Activated CD4-positive, alpha-beta memory T cell treated with anti-CD3 and anti-CD28 coated beads, Interleukin-2, amount 10 ng/mL, durations not matched to agents 7 days and 5 days (primary cell): ENCODE results near the gene KLHL6. TPM values are rescaled to one million over a fixed set of nuclear protein-coding genes. Genes with fewer than 3 reads are reported as not detected.

Experiments used
- CTCF ChIA-PET: fragments of 350-600 bp; sonication (Branson Sonifier 250); formaldehyde crosslinking; loops from one replicate; lab custom pipeline; 2021; ENCODE audit warnings: antibody characterized with exemption, inconsistent platforms; lab: Charles Lee
- POLR2A ChIA-PET: fragments of 350-600 bp; sonication (Branson Sonifier 250); formaldehyde crosslinking; loops from one replicate; lab custom pipeline; 2021; ENCODE audit warnings: antibody characterized with exemption; lab: Charles Lee
- DNase-seq: peaks from one replicate; pipeline ENCODE4 v3.0.0-alpha.2; 2020
- H3K27ac Mint-ChIP-seq: one replicate; pipeline ENCODE4 v1.8.0; 2021; ENCODE audit warnings: mild to moderate bottlenecking, mixed read lengths
- H3K27me3 Mint-ChIP-seq: one replicate; pipeline ENCODE4 v1.8.0; 2021; ENCODE audit warnings: mixed read lengths
- H3K36me3 Mint-ChIP-seq: one replicate; pipeline ENCODE4 v1.8.0; 2021; ENCODE audit warnings: low read depth, mixed read lengths
- H3K4me1 Mint-ChIP-seq: one replicate; pipeline ENCODE4 v1.8.0; 2021; ENCODE audit warnings: mixed read lengths
- H3K4me3 Mint-ChIP-seq: one replicate; pipeline ENCODE4 v1.8.0; 2021; ENCODE audit warnings: mild to moderate bottlenecking, mixed read lengths
- H3K9me3 Mint-ChIP-seq: one replicate; pipeline ENCODE4 v1.8.0; 2021; ENCODE audit warnings: mixed read lengths
- total RNA-seq, 2 experiments: library from RNA; stranded (reverse); gene quantifications; one replicate each; pipeline ENCODE4 v1.2.3, GENCODE V29; 2021

The KLHL6 gene
- total RNA-seq, 2 experiments from 2014 or later = 47.1 to 48.6 TPM

- Mint-ChIP-seq H3K4me1 (no peaks in the 10 kb centered on the region), H3K9me3 (no peaks in the 10 kb centered on the region), H3K27ac (peak overlapping the region; percentile 40), H3K36me3 (peaks cover 48% of the 10 kb centered on the region), H3K27me3 (no peaks in the 10 kb centered on the region), H3K4me3 (no peak overlapping the region)
- ChIA-PET POLR2A (no interaction called here), CTCF (no interaction called here)
- no peak for DNase-seq
Observed at GRCh38 chr3:183494341-183494740, 61.2 kb downstream of the KLHL6 start.

GRCh38 chr3:183493296-183494045 lies 62.0 kb downstream of the KLHL6 start:
- H3K27ac Mint-ChIP-seq = no peak overlapping the region
- CTCF ChIA-PET = no interaction called here
- H3K27me3 Mint-ChIP-seq = no peaks in the 10 kb centered on the region
- no peak overlapping the region for H3K4me3 Mint-ChIP-seq
- peaks cover 53% of the 10 kb centered on the region for H3K36me3 Mint-ChIP-seq
- no peaks in the 10 kb centered on the region for H3K4me1 Mint-ChIP-seq
- POLR2A ChIA-PET = no interaction called here
- no peaks in the 10 kb centered on the region for H3K9me3 Mint-ChIP-seq
- no peak for DNase-seq

- no peaks in the 10 kb centered on the region for H3K4me1 Mint-ChIP-seq
- H3K9me3 Mint-ChIP-seq = no peaks in the 10 kb centered on the region
- no peaks in the 10 kb centered on the region for H3K27me3 Mint-ChIP-seq
- no peak overlapping the region for H3K4me3 Mint-ChIP-seq
- ChIA-PET CTCF (no interaction called here), POLR2A (no interaction called here)
- H3K36me3 Mint-ChIP-seq = peaks cover 51% of the 10 kb centered on the region
- no peak for DNase-seq
- no peak overlapping the region for H3K27ac Mint-ChIP-seq
Observed at GRCh38 chr3:183492849-183493179, 62.7 kb downstream of the KLHL6 start.

- ChIA-PET CTCF (no interaction called here), POLR2A (no interaction called here)
- no peaks in the 10 kb centered on the region for H3K27me3 Mint-ChIP-seq
- no peak overlapping the region for H3K4me3 Mint-ChIP-seq
- no peaks in the 10 kb centered on the region for H3K4me1 Mint-ChIP-seq
- H3K27ac Mint-ChIP-seq = no peak overlapping the region
- no peaks in the 10 kb centered on the region for H3K9me3 Mint-ChIP-seq
- H3K36me3 Mint-ChIP-seq = peaks cover 46% of the 10 kb centered on the region
- DNase-seq = peak; percentile 13
Observed at GRCh38 chr3:183491923-183492848, 63.3 kb downstream of the KLHL6 start.

GRCh38 chr3:183491109-183491922 lies 64.2 kb downstream of the KLHL6 start:
- Mint-ChIP-seq H3K36me3 (peaks cover 43% of the 10 kb centered on the region), H3K4me3 (no peak overlapping the region), H3K27me3 (no peaks in the 10 kb centered on the region), H3K9me3 (no peaks in the 10 kb centered on the region), H3K4me1 (no peaks in the 10 kb centered on the region), H3K27ac (no peak overlapping the region)
- POLR2A ChIA-PET = no interaction called here
- CTCF ChIA-PET = no interaction called here
- DNase-seq = no peak

- Mint-ChIP-seq H3K4me1 (no peaks in the 10 kb centered on the region), H3K27ac (no peak overlapping the region), H3K4me3 (no peak overlapping the region), H3K9me3 (no peaks in the 10 kb centered on the region), H3K27me3 (no peaks in the 10 kb centered on the region), H3K36me3 (peaks cover 43% of the 10 kb centered on the region)
- DNase-seq = no peak
- ChIA-PET POLR2A (no interaction called here), CTCF (no interaction called here)
Observed at GRCh38 chr3:183490653-183491052, 64.9 kb downstream of the KLHL6 start.

- Mint-ChIP-seq H3K9me3 (no peaks in the 10 kb centered on the region), H3K4me3 (no peak overlapping the region), H3K36me3 (peaks cover 43% of the 10 kb centered on the region), H3K27me3 (no peaks in the 10 kb centered on the region), H3K4me1 (no peaks in the 10 kb centered on the region), H3K27ac (no peak overlapping the region)
- ChIA-PET POLR2A (no interaction called here), CTCF (interaction anchor here (1.2 kb wide), 1 partner anchor 10 kb away, joined by 3 read pairs; no protein-coding TSS in a partner anchor)
- DNase-seq = no peak
Observed at GRCh38 chr3:183490211-183490601, 65.3 kb downstream of the KLHL6 start.

- Mint-ChIP-seq H3K4me3 (no peak overlapping the region), H3K27ac (no peak overlapping the region), H3K9me3 (no peaks in the 10 kb centered on the region), H3K4me1 (no peaks in the 10 kb centered on the region), H3K36me3 (peaks cover 43% of the 10 kb centered on the region), H3K27me3 (no peaks in the 10 kb centered on the region)
- no peak for DNase-seq
- ChIA-PET POLR2A (no interaction called here), CTCF (interaction anchor here (0.9 to 1.2 kb wide), 3 partner anchors 10 to 277 kb away, joined by 3 to 4 read pairs (median 3); no protein-coding TSS in a partner anchor)
Observed at GRCh38 chr3:183489455-183490210, 65.9 kb downstream of the KLHL6 start.

GRCh38 chr3:183488343-183488742 lies 67.2 kb downstream of the KLHL6 start:
- no peak overlapping the region for H3K4me3 Mint-ChIP-seq
- DNase-seq = no peak
- H3K9me3 Mint-ChIP-seq = no peaks in the 10 kb centered on the region
- H3K36me3 Mint-ChIP-seq = peaks cover 32% of the 10 kb centered on the region
- ChIA-PET CTCF (interaction anchor here (1.2 kb wide), 2 partner anchors 9 to 150 kb away, joined by 3 to 4 read pairs; no protein-coding TSS in a partner anchor), POLR2A (no interaction called here)
- H3K27ac Mint-ChIP-seq = no peak overlapping the region
- H3K4me1 Mint-ChIP-seq = no peaks in the 10 kb centered on the region
- H3K27me3 Mint-ChIP-seq = no peaks in the 10 kb centered on the region

- H3K4me3 Mint-ChIP-seq = no peak overlapping the region
- no peaks in the 10 kb centered on the region for H3K9me3 Mint-ChIP-seq
- ChIA-PET CTCF (interaction anchor here (1.2 kb wide), 1 partner anchor 8 kb away, joined by 3 read pairs; no protein-coding TSS in a partner anchor), POLR2A (no interaction called here)
- H3K36me3 Mint-ChIP-seq = peaks cover 28% of the 10 kb centered on the region
- no peak overlapping the region for H3K27ac Mint-ChIP-seq
- H3K27me3 Mint-ChIP-seq = no peaks in the 10 kb centered on the region
- no peaks in the 10 kb centered on the region for H3K4me1 Mint-ChIP-seq
- DNase-seq = no peak
Observed at GRCh38 chr3:183487896-183488295, 67.6 kb downstream of the KLHL6 start.

- no peak overlapping the region for H3K27ac Mint-ChIP-seq
- peaks cover 19% of the 10 kb centered on the region for H3K36me3 Mint-ChIP-seq
- ChIA-PET CTCF (interaction anchor here (0.5 to 1.0 kb wide), 2 partner anchors 214 to 280 kb away, joined by 3 read pairs; no protein-coding TSS in a partner anchor), POLR2A (interaction anchor here (0.6 kb wide), 1 partner anchor 150 kb away, joined by 3 read pairs; no protein-coding TSS in a partner anchor)
- H3K9me3 Mint-ChIP-seq = no peaks in the 10 kb centered on the region
- H3K4me1 Mint-ChIP-seq = no peaks in the 10 kb centered on the region
- DNase-seq = no peak
- no peak overlapping the region for H3K4me3 Mint-ChIP-seq
- no peaks in the 10 kb centered on the region for H3K27me3 Mint-ChIP-seq
Observed at GRCh38 chr3:183487016-183487415, 68.5 kb downstream of the KLHL6 start.

GRCh38 chr3:183486472-183486871 lies 69.0 kb downstream of the KLHL6 start:
- ChIA-PET CTCF (interaction anchor here (0.5 to 1.3 kb wide), 3 partner anchors 74 to 281 kb away, joined by 3 read pairs; no protein-coding TSS in a partner anchor), POLR2A (interaction anchor here (0.6 kb wide), 1 partner anchor 150 kb away, joined by 3 read pairs; no protein-coding TSS in a partner anchor)
- DNase-seq = no peak
- Mint-ChIP-seq H3K27me3 (no peaks in the 10 kb centered on the region), H3K4me3 (no peak overlapping the region), H3K27ac (no peak overlapping the region), H3K9me3 (no peaks in the 10 kb centered on the region), H3K4me1 (peaks cover 1% of the 10 kb centered on the region), H3K36me3 (peaks cover 14% of the 10 kb centered on the region)
